ENCODE results near the gene PTHLH.

The PTHLH gene

DNA sequence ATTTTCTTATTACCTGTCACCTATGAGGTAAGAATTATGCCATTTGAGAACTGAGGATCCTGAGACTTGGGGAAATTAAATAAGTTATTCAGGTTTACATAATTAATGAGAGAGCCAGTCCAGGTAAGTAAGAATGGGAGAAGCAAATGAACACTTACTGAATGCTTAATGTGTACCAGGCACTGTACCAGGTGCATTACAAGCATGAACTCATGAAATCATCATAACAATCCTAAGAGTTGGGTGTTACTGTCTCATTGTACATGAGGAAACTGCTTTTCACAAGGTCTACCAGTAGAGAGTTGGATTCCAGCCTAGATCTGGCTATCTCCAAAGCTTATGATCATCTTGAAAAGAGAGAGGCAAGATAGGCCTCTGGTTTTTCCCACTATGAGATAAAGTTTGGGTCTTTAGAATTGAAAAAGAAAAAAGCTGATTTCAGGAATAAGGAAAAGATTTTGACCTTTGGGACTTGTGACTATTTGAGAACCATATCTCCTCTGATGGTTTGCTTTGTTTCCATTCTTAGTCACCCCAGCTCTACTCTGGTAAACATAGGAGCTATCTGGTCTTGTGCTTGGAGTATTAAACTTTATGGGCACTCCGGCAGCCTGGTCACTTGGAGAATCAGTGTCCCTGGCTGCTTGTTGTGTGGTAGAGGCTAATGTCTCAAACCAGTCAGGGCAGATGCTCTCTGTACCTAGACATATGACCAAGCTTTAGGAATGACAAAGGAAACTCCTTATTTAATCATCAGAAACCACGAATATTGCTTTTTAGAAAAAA, 48.0 kb downstream of the PTHLH start:
- Histone ChIP-seq H2AFZ (ENCODE audit: low read depth) (no peak overlapping the region), H3K27me3 (ENCODE audit: insufficient read depth, low read depth) (no peaks in the 10 kb centered on the region), H3K4me1 (ENCODE audit: low read depth, poor library complexity, severe bottlenecking) (no peaks in the 10 kb centered on the region), H3K4me2 (no peak overlapping the region), H4K20me1 (ENCODE audit: insufficient read depth) (no peaks in the 10 kb centered on the region), H3K27ac (no peak overlapping the region), H3K9ac (no peak overlapping the region), H3K4me3 (IDR thresholded peaks at IDR 0.05; ENCODE audit: insufficient read depth, low read depth, low read length) (no peak overlapping the region), H3K36me3 (ENCODE audit: insufficient read depth) (no peaks in the 10 kb centered on the region), H3K79me2 (ENCODE audit: insufficient read depth, low read depth) (no peaks in the 10 kb centered on the region)
- TF ChIP-seq, protein P1, sequence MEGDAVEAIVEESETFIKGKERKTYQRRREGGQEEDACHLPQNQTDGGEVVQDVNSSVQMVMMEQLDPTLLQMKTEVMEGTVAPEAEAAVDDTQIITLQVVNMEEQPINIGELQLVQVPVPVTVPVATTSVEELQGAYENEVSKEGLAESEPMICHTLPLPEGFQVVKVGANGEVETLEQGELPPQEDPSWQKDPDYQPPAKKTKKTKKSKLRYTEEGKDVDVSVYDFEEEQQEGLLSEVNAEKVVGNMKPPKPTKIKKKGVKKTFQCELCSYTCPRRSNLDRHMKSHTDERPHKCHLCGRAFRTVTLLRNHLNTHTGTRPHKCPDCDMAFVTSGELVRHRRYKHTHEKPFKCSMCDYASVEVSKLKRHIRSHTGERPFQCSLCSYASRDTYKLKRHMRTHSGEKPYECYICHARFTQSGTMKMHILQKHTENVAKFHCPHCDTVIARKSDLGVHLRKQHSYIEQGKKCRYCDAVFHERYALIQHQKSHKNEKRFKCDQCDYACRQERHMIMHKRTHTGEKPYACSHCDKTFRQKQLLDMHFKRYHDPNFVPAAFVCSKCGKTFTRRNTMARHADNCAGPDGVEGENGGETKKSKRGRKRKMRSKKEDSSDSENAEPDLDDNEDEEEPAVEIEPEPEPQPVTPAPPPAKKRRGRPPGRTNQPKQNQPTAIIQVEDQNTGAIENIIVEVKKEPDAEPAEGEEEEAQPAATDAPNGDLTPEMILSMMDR (conservative IDR thresholded peaks at IDR 0.05; ENCODE audit: low read depth, low read length): no peak

DNA sequence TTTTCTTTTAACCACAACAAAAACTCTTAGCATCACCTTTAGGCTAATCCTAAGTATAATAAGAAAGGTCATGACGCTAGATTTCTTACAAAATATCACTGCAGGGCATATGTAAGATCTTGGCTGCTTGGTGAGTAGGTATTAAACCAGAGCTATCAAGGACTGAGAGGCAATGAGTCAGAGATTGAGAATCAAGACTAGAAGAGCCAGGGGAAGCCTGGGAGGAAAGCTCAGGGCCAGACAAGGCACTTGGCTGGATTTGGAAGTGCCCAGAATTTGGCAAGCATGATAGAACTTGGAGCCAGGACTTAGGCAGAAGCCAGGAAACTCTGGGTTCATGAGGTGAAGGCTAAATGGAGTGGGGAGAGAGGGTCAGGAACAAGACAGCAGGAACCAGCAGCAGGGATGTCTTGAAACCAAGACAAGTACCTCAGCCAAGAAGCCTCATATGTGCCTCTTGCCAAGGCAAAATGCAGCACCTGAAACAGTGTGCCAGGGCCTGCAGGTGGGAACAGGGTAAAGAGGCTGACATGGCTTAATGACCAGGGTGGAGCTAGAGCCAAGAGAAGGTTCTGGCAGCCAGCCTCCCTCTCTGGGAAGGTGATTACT, 49.9 kb downstream of the PTHLH start:
- TF ChIP-seq, protein P1 (conservative IDR thresholded peaks at IDR 0.05; ENCODE audit: low read depth, low read length): no peak
- Histone ChIP-seq H3K36me3 (ENCODE audit: insufficient read depth) (no peaks in the 10 kb centered on the region), H3K4me3 (IDR thresholded peaks at IDR 0.05; ENCODE audit: insufficient read depth, low read depth, low read length) (no peak overlapping the region), H3K27ac (no peak overlapping the region), H3K4me1 (ENCODE audit: low read depth, poor library complexity, severe bottlenecking) (no peaks in the 10 kb centered on the region), H3K9ac (no peak overlapping the region), H4K20me1 (ENCODE audit: insufficient read depth) (no peaks in the 10 kb centered on the region), H3K4me2 (no peak overlapping the region), H3K27me3 (ENCODE audit: insufficient read depth, low read depth) (no peaks in the 10 kb centered on the region), H3K79me2 (ENCODE audit: insufficient read depth, low read depth) (no peaks in the 10 kb centered on the region), H2AFZ (ENCODE audit: low read depth) (no peak overlapping the region)

DNA sequence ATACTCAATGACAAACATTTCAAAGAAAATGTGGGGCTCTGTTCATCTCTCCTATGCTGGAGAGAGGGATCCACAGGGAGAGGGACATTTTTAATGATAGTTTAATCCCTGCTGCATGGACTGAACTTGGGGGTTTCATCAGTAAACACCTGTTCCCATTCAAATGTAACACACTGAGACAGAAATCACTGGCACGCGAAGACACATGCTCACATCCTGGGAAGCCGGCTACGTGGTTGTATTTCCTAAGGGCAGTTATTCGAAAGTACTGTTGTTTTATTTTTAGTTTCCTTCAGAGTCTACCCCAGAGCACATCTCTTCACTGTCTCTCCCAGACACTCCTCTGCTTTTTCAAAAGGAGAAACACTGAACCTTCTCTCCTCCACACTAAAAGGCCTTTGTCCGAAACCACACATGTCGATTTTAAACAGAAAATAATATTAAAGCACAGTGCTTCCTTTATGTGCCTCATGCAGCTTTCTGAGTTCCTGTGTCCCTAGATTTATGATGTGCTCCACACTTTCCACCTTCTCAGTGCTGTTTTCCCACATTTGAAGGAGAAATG, 52.8 kb downstream of the PTHLH start:
- Histone ChIP-seq H3K4me1 (ENCODE audit: low read depth, poor library complexity, severe bottlenecking) (no peaks in the 10 kb centered on the region), H3K79me2 (ENCODE audit: insufficient read depth, low read depth) (no peaks in the 10 kb centered on the region), H4K20me1 (ENCODE audit: insufficient read depth) (no peaks in the 10 kb centered on the region), H2AFZ (ENCODE audit: low read depth) (no peak overlapping the region), H3K9ac (no peak overlapping the region), H3K27me3 (ENCODE audit: insufficient read depth, low read depth) (no peaks in the 10 kb centered on the region), H3K4me2 (no peak overlapping the region), H3K4me3 (IDR thresholded peaks at IDR 0.05; ENCODE audit: insufficient read depth, low read depth, low read length) (no peak overlapping the region), H3K27ac (no peak overlapping the region), H3K36me3 (ENCODE audit: insufficient read depth) (no peaks in the 10 kb centered on the region)
- TF ChIP-seq, protein P1 (conservative IDR thresholded peaks at IDR 0.05; ENCODE audit: low read depth, low read length): no peak

GRCh38 chr12:27915536-27915935, 57.0 kb downstream of the PTHLH start:
- H4K20me1 ChIP-seq (ENCODE audit: insufficient read depth): no peaks in the 10 kb centered on the region
- no peaks in the 10 kb centered on the region for H3K4me1 ChIP-seq (ENCODE audit: low read depth, poor library complexity, severe bottlenecking)
- H3K27ac ChIP-seq: no peak overlapping the region
- no peaks in the 10 kb centered on the region for H3K36me3 ChIP-seq (ENCODE audit: insufficient read depth)
- TF ChIP-seq, protein P1 (conservative IDR thresholded peaks at IDR 0.05; ENCODE audit: low read depth, low read length): no peak
- no peaks in the 10 kb centered on the region for H3K27me3 ChIP-seq (ENCODE audit: insufficient read depth, low read depth)
- H3K79me2 ChIP-seq (ENCODE audit: insufficient read depth, low read depth): no peaks in the 10 kb centered on the region
- H3K9ac ChIP-seq: no peak overlapping the region
- no peak overlapping the region for H2AFZ ChIP-seq (ENCODE audit: low read depth)
- no peak overlapping the region for H3K4me2 ChIP-seq
- no peak overlapping the region for H3K4me3 ChIP-seq (IDR thresholded peaks at IDR 0.05; ENCODE audit: insufficient read depth, low read depth, low read length)
